Mucosa of descending colon (tissue), 3 donors: ENCODE results near the gene ZSWIM5. TPM values are rescaled to one million over a fixed set of nuclear protein-coding genes. Genes with fewer than 3 reads are reported as not detected.
A peak's percentile ranks its signal among the peaks of the same experiment; 100 is the strongest.
"Not testable (repeated sequence)": the region's sequence is repeated elsewhere in the genome, so short reads cannot be mapped to it uniquely, and the experiment has no call there.

Experiments used
- ATAC-seq: fragments of 200-7000 bp; cut with Tn5 transposase; one replicate; pipeline ENCODE4 v1.9.1; 2020; ENCODE audit warnings: mild to moderate bottlenecking, moderate library complexity
- DNase-seq, 3 donors: peaks; one replicate each; pipeline ENCODE4 v3.0.0-alpha.2; 2020
- H3K36me3 ChIP-seq: fragments of 200-600 bp; one replicate; pipeline ENCODE4 v1.8.0; 2021; ENCODE audit warnings: low read depth, mild to moderate bottlenecking
- H3K4me1 ChIP-seq: fragments of 200-600 bp; one replicate; pipeline ENCODE4 v1.8.0; 2021; ENCODE audit warnings: low read depth, mild to moderate bottlenecking
- H3K4me3 ChIP-seq: fragments of 200-600 bp; one replicate; pipeline ENCODE4 v1.8.0; 2021; ENCODE audit warnings: mild to moderate bottlenecking
- H3K9me3 ChIP-seq: fragments of 200-600 bp; one replicate; pipeline ENCODE4 v1.8.0; 2021; ENCODE audit warnings: mild to moderate bottlenecking
- intact Hi-C, 2 donors: fragments of 100-400 bp; cut with DNase I in 1 of 2; cut with micrococcal nuclease in 1 of 2; formaldehyde crosslinking; loops; one replicate each; pipeline versions ENCODE4 v1.11.0 to v1.11.1; 2022; cut with DNase I, micrococcal nuclease
- total RNA-seq, 3 donors: library from RNA; stranded (reverse); fragmentation: NEBNext Ultra II Directional in 2 of 3; extraction: Animal tissue kit (Norgen Biotek cat#: 25700) in 2 of 3; gene quantifications; one replicate each; pipeline versions ENCODE4 v1.2.1 to v1.2.4, GENCODE V29; 2021 to 2023
- TF ChIP-seq, protein P1 (sequence below): fragments of 200-600 bp; IDR thresholded peaks from one replicate; pipeline ENCODE4 v1.8.0; 2022; ENCODE audit warnings: antibody characterized with exemption, mild to moderate bottlenecking
- donor health status: DM: no; HTN: no; CAD: no; lungs with moderate emphysema.
- donor health status: DM: no; HTN: no; CAD: no.
- donor health status: DM: no; HTN: yes; CAD: no.

ZSWIM5 gene
- total RNA-seq, 3 donors from 2014 or later: 6.9 to 16.5 (median 10.1) TPM

- ATAC-seq: no peak
- intact Hi-C loops: no loop called here
Observed at GRCh38 chr1:45097944-45098343, 108.5 kb downstream of the ZSWIM5 start.

DNA sequence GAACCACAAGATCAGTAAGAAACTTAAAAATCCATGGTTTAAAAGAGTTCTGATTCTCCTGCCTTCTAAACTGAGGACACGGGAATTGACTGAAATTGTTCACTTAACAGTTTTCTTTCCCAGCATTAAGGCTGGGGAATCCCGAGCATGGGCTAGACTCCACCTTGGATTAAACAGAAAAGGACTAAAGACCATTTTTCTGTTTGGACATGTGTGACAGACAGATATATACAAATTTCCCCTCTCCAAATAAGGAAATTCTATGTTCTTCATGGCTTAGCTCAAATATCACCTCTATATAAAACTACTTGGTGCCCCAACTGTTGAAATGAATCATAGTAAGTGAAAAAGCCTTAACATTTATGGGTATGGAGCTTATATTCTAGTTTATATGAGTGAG lies 109.3 kb downstream of the ZSWIM5 start:
- Histone ChIP-seq H3K36me3 (no peaks in the 10 kb centered on the region), H3K4me1 (peaks cover 1% of the 10 kb centered on the region), H3K9me3 (no peaks in the 10 kb centered on the region), H3K4me3 (no peak overlapping the region)
- TF ChIP-seq, protein P1, sequence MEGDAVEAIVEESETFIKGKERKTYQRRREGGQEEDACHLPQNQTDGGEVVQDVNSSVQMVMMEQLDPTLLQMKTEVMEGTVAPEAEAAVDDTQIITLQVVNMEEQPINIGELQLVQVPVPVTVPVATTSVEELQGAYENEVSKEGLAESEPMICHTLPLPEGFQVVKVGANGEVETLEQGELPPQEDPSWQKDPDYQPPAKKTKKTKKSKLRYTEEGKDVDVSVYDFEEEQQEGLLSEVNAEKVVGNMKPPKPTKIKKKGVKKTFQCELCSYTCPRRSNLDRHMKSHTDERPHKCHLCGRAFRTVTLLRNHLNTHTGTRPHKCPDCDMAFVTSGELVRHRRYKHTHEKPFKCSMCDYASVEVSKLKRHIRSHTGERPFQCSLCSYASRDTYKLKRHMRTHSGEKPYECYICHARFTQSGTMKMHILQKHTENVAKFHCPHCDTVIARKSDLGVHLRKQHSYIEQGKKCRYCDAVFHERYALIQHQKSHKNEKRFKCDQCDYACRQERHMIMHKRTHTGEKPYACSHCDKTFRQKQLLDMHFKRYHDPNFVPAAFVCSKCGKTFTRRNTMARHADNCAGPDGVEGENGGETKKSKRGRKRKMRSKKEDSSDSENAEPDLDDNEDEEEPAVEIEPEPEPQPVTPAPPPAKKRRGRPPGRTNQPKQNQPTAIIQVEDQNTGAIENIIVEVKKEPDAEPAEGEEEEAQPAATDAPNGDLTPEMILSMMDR: no peak
- no peak for ATAC-seq
- DNase-seq: no peak
- intact Hi-C loops: no loop called here

More at GRCh38 chr1:45097944-45098343, 108.5 kb downstream of the ZSWIM5 start:
- TF ChIP-seq, protein P1: no peak
- Histone ChIP-seq H3K36me3 (no peaks in the 10 kb centered on the region), H3K4me1 (peaks cover 5% of the 10 kb centered on the region), H3K9me3 (no peaks in the 10 kb centered on the region), H3K4me3 (no peak overlapping the region)
- no peak for DNase-seq

DNA sequence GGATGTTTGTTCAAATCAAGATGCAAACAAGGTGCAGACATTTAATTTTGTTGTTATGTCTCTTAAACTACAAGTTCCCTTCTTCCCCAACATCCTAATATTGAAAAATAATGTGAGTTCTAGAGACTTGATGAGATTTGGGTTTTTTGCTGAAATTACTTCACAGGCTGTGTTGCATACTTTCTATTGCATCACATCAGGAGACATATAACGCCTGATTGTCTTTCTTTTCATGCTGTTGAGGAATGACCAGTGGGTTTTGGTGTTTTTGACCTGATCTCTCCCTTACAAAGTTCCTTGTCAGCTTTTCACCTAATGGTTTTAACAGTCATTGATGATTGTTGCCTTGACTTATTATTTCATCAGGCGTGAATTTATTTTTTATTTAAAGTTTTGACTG lies 111.0 kb downstream of the ZSWIM5 start:
- Histone ChIP-seq H3K4me1 (no peaks in the 10 kb centered on the region), H3K4me3 (no peak overlapping the region), H3K36me3 (no peaks in the 10 kb centered on the region), H3K9me3 (no peaks in the 10 kb centered on the region)
- intact Hi-C loops: no loop called here
- DNase-seq (no peak), ATAC-seq (no peak)
- TF ChIP-seq, protein P1: no peak

DNA sequence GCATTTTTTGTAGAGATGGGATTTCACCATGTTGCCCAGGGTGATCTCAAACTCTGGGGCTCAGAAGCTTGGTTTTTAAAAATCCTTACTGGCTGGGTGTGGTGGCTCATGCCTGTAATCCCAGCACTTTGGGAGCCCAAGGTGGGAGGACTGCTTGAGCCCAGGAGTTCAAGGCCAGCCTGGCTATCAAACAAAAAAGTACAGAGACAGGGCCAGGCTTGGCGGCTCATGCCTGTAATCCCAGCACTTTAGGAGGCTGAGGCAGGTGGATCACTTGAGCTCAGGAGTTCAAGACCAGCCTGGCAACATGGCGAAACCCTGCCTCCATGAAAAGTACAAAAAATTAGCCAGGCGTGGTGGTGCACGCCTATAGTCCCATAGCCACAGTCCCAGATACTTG lies 112.0 kb downstream of the ZSWIM5 start:
- DNase-seq, ATAC-seq, H3K4me1 ChIP-seq, H3K4me3 ChIP-seq, intact Hi-C loops, H3K9me3 ChIP-seq, H3K36me3 ChIP-seq: not testable (repeated sequence)

GRCh38 chr1:45093334-45093733 lies 113.1 kb downstream of the ZSWIM5 start:
- TF ChIP-seq, protein P1: no peak
- DNase-seq: no peak
- ATAC-seq: no peak
- intact Hi-C loops: no loop called here
- H3K4me3 ChIP-seq: no peak overlapping the region
- H3K4me1 ChIP-seq: peaks cover 3% of the 10 kb centered on the region
- no peaks in the 10 kb centered on the region for H3K36me3 ChIP-seq
- no peaks in the 10 kb centered on the region for H3K9me3 ChIP-seq

DNA sequence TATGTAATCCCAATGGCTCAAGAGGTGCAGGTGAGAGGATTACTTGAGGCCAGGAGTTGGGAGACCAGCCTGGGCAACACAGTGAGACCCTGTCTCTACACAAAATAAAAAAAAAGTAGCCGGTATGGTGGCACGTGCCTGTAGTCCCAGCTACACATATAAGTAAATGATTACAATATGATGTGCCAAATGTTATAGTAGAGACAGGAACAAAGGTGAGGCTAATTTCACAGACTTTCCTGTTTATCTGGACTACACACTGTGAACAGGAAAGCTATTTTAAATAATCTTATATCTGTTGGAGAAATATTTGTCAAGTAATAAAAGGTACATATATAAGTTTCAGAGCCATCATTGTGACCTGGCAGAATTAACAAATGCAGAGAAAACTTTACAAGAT lies 116.7 kb downstream of the ZSWIM5 start:
- DNase-seq: no peak
- no peak overlapping the region for H3K4me3 ChIP-seq
- TF ChIP-seq, protein P1: no peak
- H3K36me3 ChIP-seq: no peaks in the 10 kb centered on the region
- intact Hi-C loops: no loop called here
- ATAC-seq: peak; percentile 83
- H3K9me3 ChIP-seq: no peaks in the 10 kb centered on the region
- peaks cover 3% of the 10 kb centered on the region for H3K4me1 ChIP-seq
